GM13976 (cell line): ENCODE results near the gene PACRG.

ENCODE experiments used
- DNase-seq: peaks from one replicate; pipeline ENCODE4 v3.0.0; 2012; ENCODE audit warnings: low spot score
- CTCF ChIP-seq: IDR thresholded peaks from 2 replicates; pipeline ENCODE4 v1.5.1; 2012; ENCODE audit warnings: borderline replicate concordance, mild to moderate bottlenecking; ENCODE audit not compliant: insufficient read depth; ENCODE audit errors: extremely low read depth, missing control alignments, control extremely low read depth
- in situ Hi-C: fragments of 300-500 bp; cut with MboI; formaldehyde crosslinking; loops from one replicate; pipeline ENCODE4 v1.12.0; 2022; ENCODE audit warnings: low sequenced_read_pairs, mixed read lengths, inconsistent platforms; ENCODE audit not compliant: unreplicated experiment

Gene PACRG

GRCh38 chr6:163346497-163346961, 618.8 kb downstream of the PACRG start:
- no peak for TF ChIP-seq CTCF
- no peak for DNase-seq
- in situ Hi-C loops: no loop called here

GRCh38 chr6:163347021-163347446, 619.3 kb downstream of the PACRG start:
- TF ChIP-seq CTCF: no peak
- no peak for DNase-seq
- in situ Hi-C loops: no loop called here

- no peak for DNase-seq
- TF ChIP-seq CTCF: no peak
- in situ Hi-C loops: no loop called here
These were observed 621.3 kb downstream of the PACRG start for GRCh38 chr6:163348789-163349680.

- in situ Hi-C loops: no loop called here
- TF ChIP-seq CTCF: no peak
- no peak for DNase-seq
These were observed 621.9 kb downstream of the PACRG start for GRCh38 chr6:163349696-163350095.

- no peak for DNase-seq
- TF ChIP-seq CTCF: no peak
- in situ Hi-C loops: no loop called here
These were observed 623.2 kb downstream of the PACRG start for GRCh38 chr6:163351013-163351412.

GRCh38 chr6:163352011-163352685, 624.4 kb downstream of the PACRG start:
- in situ Hi-C loops: no loop called here
- no peak for DNase-seq
- TF ChIP-seq CTCF: no peak
